Esophagus muscularis mucosa (tissue), 4 donors: ENCODE results near the gene BRCC3.

Experiments used
- CTCF ChIP-seq, 3 experiments: fragments of 200-600 bp in 2 of 3; fragments of 450-650 bp in 1 of 3; sonication (generic) in 2 of 3; IDR thresholded peaks; one replicate each; pipeline ENCODE4 v1.5.1; 2017 to 2019; ENCODE audit warnings: antibody characterized with exemption in 3 of 3, mild to moderate bottlenecking in 2 of 3, moderate library complexity in 1 of 3
- EP300 ChIP-seq: sonication (generic); formaldehyde crosslinking; IDR thresholded peaks from one replicate; pipeline ENCODE4 v1.6.1; 2017; ENCODE audit warnings: antibody characterized with exemption
- POLR2A ChIP-seq: fragments of 450-650 bp; IDR thresholded peaks from one replicate; pipeline ENCODE4 v1.6.1; 2017; ENCODE audit warnings: antibody characterized with exemption, moderate library complexity, mild to moderate bottlenecking, low read depth
- POLR2AphosphoS5 ChIP-seq, 2 donors: sonication (generic); formaldehyde crosslinking; IDR thresholded peaks; one replicate each; pipeline ENCODE4 v1.6.1; 2017; ENCODE audit warnings: antibody characterized with exemption in 2 of 2

GRCh38 chrX:155127940-155128339 lies 56.6 kb downstream of the BRCC3 start:
- TF ChIP-seq CTCF (IDR thresholded peaks at IDR 0.05) (no peak), POLR2A (no peak), POLR2AphosphoS5 (IDR thresholded peaks at IDR 0.05) (no peak), EP300 (no peak)
